DMS79 (cell line): ENCODE results near the gene FAM136A.
"Not testable (repeated sequence)": the region's sequence is repeated elsewhere in the genome, so short reads cannot be mapped to it uniquely, and the experiment has no call there.

Source experiments
- DNase-seq: peaks from one replicate; lab custom pipeline; 2025; lab: John Stamatoyannopoulos, UW

The FAM136A gene

GRCh38 chr2:70301344-70302194, at the start of gene FAM136A:
Gene FAM136A, minus strand, starts transcription at chr2:70302067. Its CDS starts 56 bp downstream, at chr2:70302011.
- peak; percentile 61 for DNase-seq

- DNase-seq: no peak
Observed at GRCh38 chr2:70349921-70350685, 48.2 kb upstream of the FAM136A start.

- no peak for DNase-seq
Observed at GRCh38 chr2:70347831-70348230, 46.0 kb upstream of the FAM136A start.

GRCh38 chr2:70344195-70344594, 42.3 kb upstream of the FAM136A start:
- DNase-seq: no peak

- DNase-seq: no peak
Observed at GRCh38 chr2:70341477-70341765, 39.6 kb upstream of the FAM136A start.

GRCh38 chr2:70340761-70341476, 39.1 kb upstream of the FAM136A start:
- DNase-seq: peak; percentile 45

GRCh38 chr2:70340075-70340474, 38.2 kb upstream of the FAM136A start:
- DNase-seq: no peak

- DNase-seq: no peak
Observed at GRCh38 chr2:70336552-70336951, 34.7 kb upstream of the FAM136A start.

- no peak for DNase-seq
Observed at GRCh38 chr2:70331012-70331411, 29.1 kb upstream of the FAM136A start.

- DNase-seq: no peak
Observed at GRCh38 chr2:70330476-70330875, 28.6 kb upstream of the FAM136A start.

- DNase-seq: peak; percentile 71
Observed at GRCh38 chr2:70328921-70329561, 27.2 kb upstream of the FAM136A start.

- DNase-seq: no peak
Observed at GRCh38 chr2:70325875-70326274, 24.0 kb upstream of the FAM136A start.

GRCh38 chr2:70322518-70322917, 20.7 kb upstream of the FAM136A start:
- DNase-seq: no peak

GRCh38 chr2:70321370-70321769, 19.5 kb upstream of the FAM136A start:
- DNase-seq: no peak

- DNase-seq: no peak
Observed at GRCh38 chr2:70314640-70315039, 12.8 kb upstream of the FAM136A start.

GRCh38 chr2:70312560-70312959, 10.7 kb upstream of the FAM136A start:
- DNase-seq: no peak

- no peak for DNase-seq
Observed at GRCh38 chr2:70310899-70311298, 9.0 kb upstream of the FAM136A start.

GRCh38 chr2:70305531-70305930, 3.7 kb upstream of the FAM136A start:
- no peak for DNase-seq

- peak; percentile 90 for DNase-seq
Observed at GRCh38 chr2:70304498-70304897, 2.6 kb upstream of the FAM136A start.

GRCh38 chr2:70303186-70303585, 1.3 kb upstream of the FAM136A start:
- no peak for DNase-seq

- not testable (repeated sequence) for DNase-seq
Observed at GRCh38 chr2:70302195-70302546, 304 bp upstream of the FAM136A start.

GRCh38 chr2:70300771-70301343, 1.0 kb downstream of the FAM136A start:
- no peak for DNase-seq
